KMS-11 (cell line): ENCODE data around the gene FXYD2.

ENCODE experiments used
- H2AFZ ChIP-seq: fragments of 200-600 bp; sonication (generic); 2 replicates; pipeline ENCODE4 v1.6.1; 2016; ENCODE audit warnings: antibody characterized with exemption, mixed run types, low read depth
- H3K27ac ChIP-seq: fragments of 200-600 bp; sonication (generic); 2 replicates; pipeline ENCODE4 v1.6.1; 2016; ENCODE audit warnings: mild to moderate bottlenecking, mixed run types
- H3K27me3 ChIP-seq: fragments of 200-600 bp; sonication (generic); 2 replicates; pipeline ENCODE4 v1.6.1; 2017; ENCODE audit warnings: mild to moderate bottlenecking, low read depth, mixed run types, moderate library complexity; ENCODE audit not compliant: insufficient read depth
- H3K36me3 ChIP-seq: fragments of 200-600 bp; sonication (generic); 2 replicates; pipeline ENCODE4 v1.6.1; 2017; ENCODE audit warnings: mild to moderate bottlenecking, mixed run types; ENCODE audit not compliant: insufficient read depth
- H3K4me1 ChIP-seq: fragments of 200-600 bp; sonication (generic); 2 replicates; pipeline ENCODE4 v1.6.1; 2016; ENCODE audit warnings: mild to moderate bottlenecking, low read depth, mixed run types; ENCODE audit not compliant: poor library complexity, severe bottlenecking
- H3K4me2 ChIP-seq: fragments of 200-600 bp; sonication (generic); 2 replicates; pipeline ENCODE4 v1.7.0; 2016; ENCODE audit warnings: mild to moderate bottlenecking, mixed run types
- H3K4me3 ChIP-seq: fragments of 200-600 bp; sonication (generic); IDR thresholded peaks from 2 replicates; pipeline ENCODE4 v1.6.1; 2017; ENCODE audit warnings: low read depth, low read length, mixed read lengths; ENCODE audit not compliant: insufficient read depth
- H3K79me2 ChIP-seq: fragments of 200-600 bp; sonication (generic); 2 replicates; pipeline ENCODE4 v1.6.1; 2016; ENCODE audit warnings: low read depth, mixed run types; ENCODE audit not compliant: insufficient read depth
- H3K9ac ChIP-seq: fragments of 200-600 bp; sonication (generic); 2 replicates; pipeline ENCODE4 v1.6.1; 2016; ENCODE audit warnings: mild to moderate bottlenecking, mixed run types
- H4K20me1 ChIP-seq: fragments of 200-600 bp; sonication (generic); 2 replicates; pipeline ENCODE4 v1.6.1; 2016; ENCODE audit warnings: mild to moderate bottlenecking, mixed run types; ENCODE audit not compliant: insufficient read depth
- TF ChIP-seq, protein P1 (sequence below): fragments of 200-600 bp; sonication (generic); conservative IDR thresholded peaks from 2 replicates; pipeline ENCODE4 v1.6.1; 2017; ENCODE audit warnings: low read depth, mild to moderate bottlenecking, antibody characterized with exemption, low read length, moderate library complexity, mixed read lengths

FXYD2 gene

DNA sequence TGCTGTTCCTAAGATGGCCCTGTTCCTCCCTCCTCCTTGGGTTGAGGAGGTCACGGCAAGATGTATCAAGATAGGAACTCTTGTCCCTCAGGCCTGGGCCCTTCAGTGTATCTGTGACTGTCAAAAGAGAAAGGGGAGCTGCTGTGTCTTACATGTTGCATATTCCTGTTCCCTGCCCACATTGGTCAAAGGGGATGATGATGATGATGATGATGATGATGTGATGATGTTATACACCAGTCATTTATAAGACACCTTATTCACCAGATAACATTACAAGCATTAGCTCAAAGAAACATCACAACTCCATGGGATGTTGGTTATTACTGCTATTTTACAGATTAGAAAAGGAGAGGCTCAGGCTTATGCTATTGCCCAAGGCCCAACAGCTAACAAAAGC lies 38.2 kb upstream of the FXYD2 start:
- Histone ChIP-seq H2AFZ (no peak overlapping the region), H3K4me1 (no peaks in the 10 kb centered on the region), H3K36me3 (no peaks in the 10 kb centered on the region), H3K4me3 (no peak overlapping the region), H3K4me2 (no peak overlapping the region), H4K20me1 (no peaks in the 10 kb centered on the region), H3K27ac (no peak overlapping the region), H3K79me2 (no peaks in the 10 kb centered on the region), H3K9ac (no peak overlapping the region), H3K27me3 (no peaks in the 10 kb centered on the region)
- TF ChIP-seq, protein P1, sequence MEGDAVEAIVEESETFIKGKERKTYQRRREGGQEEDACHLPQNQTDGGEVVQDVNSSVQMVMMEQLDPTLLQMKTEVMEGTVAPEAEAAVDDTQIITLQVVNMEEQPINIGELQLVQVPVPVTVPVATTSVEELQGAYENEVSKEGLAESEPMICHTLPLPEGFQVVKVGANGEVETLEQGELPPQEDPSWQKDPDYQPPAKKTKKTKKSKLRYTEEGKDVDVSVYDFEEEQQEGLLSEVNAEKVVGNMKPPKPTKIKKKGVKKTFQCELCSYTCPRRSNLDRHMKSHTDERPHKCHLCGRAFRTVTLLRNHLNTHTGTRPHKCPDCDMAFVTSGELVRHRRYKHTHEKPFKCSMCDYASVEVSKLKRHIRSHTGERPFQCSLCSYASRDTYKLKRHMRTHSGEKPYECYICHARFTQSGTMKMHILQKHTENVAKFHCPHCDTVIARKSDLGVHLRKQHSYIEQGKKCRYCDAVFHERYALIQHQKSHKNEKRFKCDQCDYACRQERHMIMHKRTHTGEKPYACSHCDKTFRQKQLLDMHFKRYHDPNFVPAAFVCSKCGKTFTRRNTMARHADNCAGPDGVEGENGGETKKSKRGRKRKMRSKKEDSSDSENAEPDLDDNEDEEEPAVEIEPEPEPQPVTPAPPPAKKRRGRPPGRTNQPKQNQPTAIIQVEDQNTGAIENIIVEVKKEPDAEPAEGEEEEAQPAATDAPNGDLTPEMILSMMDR, result no peak

DNA sequence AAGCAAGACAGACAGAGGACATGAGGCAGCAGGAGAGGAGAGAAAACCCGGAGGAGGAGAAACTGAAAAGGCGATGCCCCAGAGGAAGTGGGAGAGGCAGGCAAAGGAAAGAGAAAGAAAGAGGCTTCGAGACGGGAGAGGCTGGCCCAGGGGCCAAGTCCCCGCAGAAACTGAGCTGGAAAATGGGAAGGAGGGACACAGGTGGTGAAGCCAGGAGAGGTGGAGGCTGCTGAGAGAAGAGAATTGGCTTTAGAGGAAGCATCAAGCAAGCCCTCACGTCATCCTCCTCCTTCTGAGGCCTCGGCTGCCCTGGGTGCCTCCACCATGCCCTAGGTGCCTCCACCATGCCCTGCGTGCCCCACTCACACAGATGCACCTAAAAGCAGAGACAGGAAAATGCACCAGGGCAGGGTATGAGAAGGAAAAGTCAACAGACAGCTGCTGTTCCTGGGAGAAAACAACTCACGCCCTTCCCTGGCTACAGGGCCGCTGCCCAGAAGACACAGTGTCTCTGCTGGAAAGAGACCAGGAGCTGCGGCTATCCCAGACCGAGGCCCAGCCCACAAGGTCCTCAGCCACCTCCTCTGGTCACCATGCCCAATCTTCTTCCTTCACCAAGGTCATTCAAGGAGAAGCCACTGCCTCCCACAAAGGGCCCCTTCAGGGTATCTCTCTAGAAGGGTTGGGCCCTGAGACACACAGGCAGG lies 37.6 kb upstream of the FXYD2 start:
- Histone ChIP-seq H2AFZ (no peak overlapping the region), H3K27me3 (no peaks in the 10 kb centered on the region), H3K9ac (no peak overlapping the region), H3K36me3 (no peaks in the 10 kb centered on the region), H3K4me2 (no peak overlapping the region), H3K79me2 (no peaks in the 10 kb centered on the region), H3K27ac (no peak overlapping the region), H3K4me1 (no peaks in the 10 kb centered on the region), H3K4me3 (no peak overlapping the region), H4K20me1 (no peaks in the 10 kb centered on the region)
- TF ChIP-seq, protein P1, result no peak

DNA sequence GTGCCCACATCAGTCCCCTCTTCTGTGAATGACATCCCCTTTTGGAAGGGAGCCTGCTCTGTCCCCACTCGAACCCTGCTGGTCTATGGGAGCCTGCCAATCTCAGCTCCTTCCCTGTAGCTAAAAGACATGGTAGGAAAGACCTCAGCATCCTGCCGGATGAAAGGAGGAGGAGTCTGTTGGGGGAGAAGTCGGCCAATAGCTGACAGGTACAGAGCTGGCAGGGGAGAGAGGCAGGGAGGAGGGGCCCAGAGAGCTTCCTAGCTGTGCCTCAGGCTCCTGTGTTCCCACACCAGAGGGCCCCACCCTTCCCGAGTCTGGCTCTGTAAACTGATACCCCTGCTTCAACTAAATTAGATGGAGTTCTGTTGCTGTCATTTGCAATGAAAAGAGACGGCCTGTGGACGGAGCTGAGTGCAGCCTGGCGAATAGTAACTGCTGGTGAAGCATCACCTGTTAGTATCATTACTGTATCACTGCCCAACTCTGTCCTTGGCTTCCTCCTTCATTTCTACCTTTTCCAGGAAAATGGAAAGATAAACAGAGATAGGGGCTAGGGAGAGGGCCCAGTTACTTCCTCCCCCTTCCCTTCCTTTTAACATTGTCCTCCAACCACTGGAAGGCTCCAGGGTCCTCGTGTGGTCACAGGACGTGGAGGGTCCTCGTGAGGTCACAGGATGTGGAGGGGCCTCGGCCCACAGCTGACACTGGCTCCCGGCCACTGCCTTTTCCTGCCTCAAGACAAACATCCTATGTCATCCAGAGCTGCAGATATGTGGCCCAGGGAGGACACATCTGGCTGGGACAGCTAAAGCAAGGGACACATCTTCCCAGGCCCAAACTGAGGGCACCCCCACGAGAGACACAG lies 36.8 kb upstream of the FXYD2 start:
- Histone ChIP-seq H3K36me3 (no peaks in the 10 kb centered on the region), H3K4me1 (no peaks in the 10 kb centered on the region), H4K20me1 (no peaks in the 10 kb centered on the region), H3K4me2 (no peak overlapping the region), H3K9ac (no peak overlapping the region), H2AFZ (no peak overlapping the region), H3K27ac (no peak overlapping the region), H3K79me2 (no peaks in the 10 kb centered on the region), H3K27me3 (no peaks in the 10 kb centered on the region), H3K4me3 (no peak overlapping the region)
- TF ChIP-seq, protein P1, result no peak

DNA sequence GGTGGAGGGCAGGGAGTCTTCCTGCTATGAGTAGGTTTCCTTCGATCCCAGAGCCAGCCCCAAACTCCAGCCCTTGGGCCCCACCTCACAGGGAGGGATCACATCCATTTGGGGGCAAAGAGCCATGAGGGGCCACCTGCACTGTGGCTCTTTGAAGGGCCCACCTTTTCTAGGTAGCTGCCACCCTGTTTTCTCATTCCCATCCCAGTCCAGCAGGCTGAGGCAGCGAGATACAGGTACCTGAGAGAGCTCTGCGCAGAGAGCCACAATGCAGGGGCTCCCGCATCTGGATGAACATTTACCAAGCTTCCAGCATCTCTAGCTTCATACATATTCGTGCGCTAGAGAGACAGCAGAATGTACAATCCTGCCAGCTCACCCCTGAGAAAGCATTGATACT lies 35.6 kb upstream of the FXYD2 start:
- no peaks in the 10 kb centered on the region for H3K4me1 ChIP-seq
- TF ChIP-seq, protein P1, result no peak
- H3K9ac ChIP-seq, result no peak overlapping the region
- H2AFZ ChIP-seq, result no peak overlapping the region
- no peak overlapping the region for H3K27ac ChIP-seq
- no peaks in the 10 kb centered on the region for H3K79me2 ChIP-seq
- no peak overlapping the region for H3K4me2 ChIP-seq
- H3K4me3 ChIP-seq, result no peak overlapping the region
- no peaks in the 10 kb centered on the region for H3K36me3 ChIP-seq
- H4K20me1 ChIP-seq, result no peaks in the 10 kb centered on the region
- no peaks in the 10 kb centered on the region for H3K27me3 ChIP-seq
